Suppressor macrophage treated with lipopolysaccharide for 4 hours (primary cell): ENCODE data around the gene TEX50.
"Not testable (repeated sequence)": the region's sequence is repeated elsewhere in the genome, so short reads cannot be mapped to it uniquely, and the experiment has no call there.

ENCODE experiments used
- DNase-seq: peaks from one replicate; pipeline ENCODE4 v3.0.0-alpha.2; 2020

The TEX50 gene

DNA sequence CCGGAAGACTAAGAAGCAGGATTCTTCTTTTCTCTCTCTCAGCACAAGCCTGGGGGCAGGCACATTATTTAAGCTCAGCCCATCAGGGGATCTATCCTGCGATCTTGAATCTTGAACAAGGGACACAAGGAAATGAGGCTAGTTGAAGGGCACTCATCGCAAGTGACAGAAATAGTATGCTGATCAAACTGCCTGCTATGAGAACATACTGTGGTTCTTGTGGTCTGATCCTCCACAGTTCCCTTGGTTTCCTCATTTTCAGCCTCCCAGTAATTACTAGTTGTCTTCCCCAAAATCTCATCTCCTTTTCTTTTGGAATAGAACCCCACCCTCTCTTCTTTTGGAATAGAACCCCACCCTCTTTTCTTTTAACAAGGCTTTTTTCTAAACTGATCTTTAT, 28.0 kb downstream of the TEX50 start:
- peak; percentile 24 for DNase-seq

DNA sequence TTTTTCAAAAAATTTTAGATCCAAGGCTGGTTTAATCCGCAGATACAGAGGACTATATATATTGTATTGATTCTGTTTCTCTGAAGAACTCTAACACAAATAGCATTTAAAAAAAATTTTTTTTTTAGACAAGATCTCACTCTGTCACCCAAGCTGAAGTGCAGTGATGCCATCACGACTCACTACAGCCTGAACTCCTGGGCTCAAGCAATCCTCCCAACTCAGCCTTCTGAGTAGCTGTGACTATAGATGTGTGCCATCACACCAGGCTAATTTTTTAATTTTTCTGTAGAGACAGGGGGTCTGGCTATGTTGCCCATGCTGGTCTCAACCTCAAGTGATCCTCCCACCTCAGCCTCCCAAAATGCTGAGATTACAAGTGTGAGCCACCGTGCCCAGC, 31.5 kb downstream of the TEX50 start:
- DNase-seq, result peak; percentile 3

- DNase-seq, result peak; percentile 4
These were observed 34.4 kb downstream of the TEX50 start, which contains the start of gene ANKRD45 for GRCh38 chr1:173669491-173669941. TSS of gene ANKRD45 (minus strand) at chr1:173669851. CDS start at chr1:173659418, 10,433 bp downstream.

GRCh38 chr1:173674496-173674895, 39.4 kb downstream of the TEX50 start:
- DNase-seq, result not testable (repeated sequence)

GRCh38 chr1:173680152-173680551, 45.0 kb downstream of the TEX50 start:
- DNase-seq, result not testable (repeated sequence)

DNA sequence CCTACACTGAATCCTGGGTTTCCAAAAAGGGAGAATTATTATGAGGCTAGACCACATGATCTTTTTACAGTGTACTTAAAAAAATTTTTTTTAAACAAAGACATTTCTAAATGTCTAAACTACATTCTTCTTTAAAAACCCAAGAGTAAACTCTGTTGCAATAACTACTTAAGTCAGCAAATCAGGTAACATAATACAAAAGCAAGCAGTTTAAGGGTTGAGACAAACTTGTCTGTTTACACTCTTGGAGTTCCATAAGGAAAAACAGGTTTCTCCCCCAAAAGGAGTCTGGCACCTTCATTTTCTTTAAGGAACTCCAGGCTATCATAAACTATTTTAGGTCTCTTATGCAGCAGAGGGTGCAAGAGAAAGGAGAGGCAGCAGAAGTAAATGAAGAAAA, 47.0 kb downstream of the TEX50 start:
- no peak for DNase-seq

GRCh38 chr1:173683838-173684237, 48.7 kb downstream of the TEX50 start:
- not testable (repeated sequence) for DNase-seq

DNA sequence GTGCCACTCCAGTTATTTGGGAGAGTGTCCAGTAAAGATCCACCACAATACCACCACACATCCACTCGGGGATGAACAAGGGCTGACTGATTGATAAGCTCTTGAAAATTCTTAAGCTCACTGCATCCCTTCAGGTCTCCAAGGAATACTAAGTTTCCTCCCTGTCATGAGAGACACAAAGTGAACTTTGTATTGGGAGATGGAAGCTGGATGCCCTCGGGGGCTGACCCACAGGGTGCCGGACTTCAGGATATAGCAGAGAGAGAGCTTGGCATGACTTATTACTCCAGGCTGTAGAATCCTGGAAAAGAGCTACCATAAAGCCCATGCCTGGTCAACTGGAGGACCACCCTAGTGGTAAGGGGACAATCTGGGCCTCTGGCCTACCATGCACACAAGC, 50.0 kb downstream of the TEX50 start:
- DNase-seq, result not testable (repeated sequence)
